Midbrain (tissue), 1 donor: ENCODE results near the gene ARHGEF1.
"Not testable (repeated sequence)": the region's sequence is repeated elsewhere in the genome, so short reads cannot be mapped to it uniquely, and the experiment has no call there.

ENCODE experiments used
- DNase-seq: peaks from one replicate; lab custom pipeline; 2025; lab: John Stamatoyannopoulos, UW

Gene ARHGEF1

GRCh38 chr19:41930926-41931592 lies 48.1 kb downstream of the ARHGEF1 start:
- no peak for DNase-seq

GRCh38 chr19:41932259-41932719 lies 49.3 kb downstream of the ARHGEF1 start:
- no peak for DNase-seq

GRCh38 chr19:41932720-41933332 lies 49.8 kb downstream of the ARHGEF1 start:
- no peak for DNase-seq

- DNase-seq, result no peak
Measured at GRCh38 chr19:41933693-41934426, 50.9 kb downstream of the ARHGEF1 start.

- peak; percentile 43 for DNase-seq
Measured at GRCh38 chr19:41934849-41935374, 51.9 kb downstream of the ARHGEF1 start.

- no peak for DNase-seq
Measured at GRCh38 chr19:41935760-41936415, 52.9 kb downstream of the ARHGEF1 start.

- no peak for DNase-seq
Measured at GRCh38 chr19:41936416-41936850, 53.4 kb downstream of the ARHGEF1 start.

GRCh38 chr19:41936961-41937360 lies 54.0 kb downstream of the ARHGEF1 start:
- no peak for DNase-seq

- DNase-seq, result no peak
Measured at GRCh38 chr19:41937525-41938468, 54.8 kb downstream of the ARHGEF1 start.

- not testable (repeated sequence) for DNase-seq
Measured at GRCh38 chr19:41939209-41939608, 56.2 kb downstream of the ARHGEF1 start.

GRCh38 chr19:41939861-41940730 lies 57.1 kb downstream of the ARHGEF1 start:
- DNase-seq, result no peak

- no peak for DNase-seq
Measured at GRCh38 chr19:41940731-41941409, 57.9 kb downstream of the ARHGEF1 start.

GRCh38 chr19:41941410-41942202 lies 58.6 kb downstream of the ARHGEF1 start:
- no peak for DNase-seq

- no peak for DNase-seq
Measured at GRCh38 chr19:41944336-41944735, 61.4 kb downstream of the ARHGEF1 start.

GRCh38 chr19:41945135-41945766 lies 62.3 kb downstream of the ARHGEF1 start:
- DNase-seq, result no peak

GRCh38 chr19:41947091-41947490 lies 64.1 kb downstream of the ARHGEF1 start:
- no peak for DNase-seq

GRCh38 chr19:41951686-41952172 lies 68.7 kb downstream of the ARHGEF1 start:
- peak; percentile 70 for DNase-seq

GRCh38 chr19:41955521-41955920 lies 72.5 kb downstream of the ARHGEF1 start:
- no peak for DNase-seq
